ENCODE results near the gene VIPAS39.

Gene VIPAS39

DNA sequence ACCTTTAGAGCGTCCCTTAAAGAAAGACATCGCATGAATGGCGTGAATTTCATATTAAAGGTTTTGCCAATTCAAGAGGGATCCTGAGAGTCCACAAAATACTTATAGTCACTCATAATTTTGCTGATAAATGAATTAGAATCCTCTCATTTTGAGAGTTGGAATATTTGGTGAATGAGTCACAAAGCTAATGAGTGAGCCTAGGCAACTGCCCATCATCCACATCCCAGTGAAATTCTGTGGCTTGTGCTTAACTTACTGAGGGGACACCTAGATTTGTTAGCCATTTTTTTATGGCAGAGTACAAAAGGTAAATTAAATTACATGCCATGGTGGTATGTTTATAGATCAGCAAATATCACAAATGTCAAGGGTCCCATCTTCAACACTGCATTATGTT, 21.4 kb downstream of the VIPAS39 start:
- Histone ChIP-seq H2AFZ (ENCODE audit: low read length) (no peak overlapping the region), H3K4me1 (ENCODE audit: insufficient read depth, low read length, poor library complexity, severe bottlenecking) (no peaks in the 10 kb centered on the region), H4K20me1 (ENCODE audit: insufficient read depth, low read length, poor library complexity, severe bottlenecking) (no peaks in the 10 kb centered on the region), H3K9me3 (ENCODE audit: insufficient read depth, low read depth, low read length) (no peaks in the 10 kb centered on the region), H3K36me3 (ENCODE audit: insufficient read depth, low read length) (peaks cover 23% of the 10 kb centered on the region; the same call in 1 of the 2 replicates), H3K4me2 (ENCODE audit: low read depth, low read length, poor library complexity, severe bottlenecking) (no peak overlapping the region), H3K27me3 (ENCODE audit: insufficient read depth, low read length, poor library complexity, severe bottlenecking) (no peaks in the 10 kb centered on the region), H3K9ac (ENCODE audit: low read depth, low read length, poor library complexity, severe bottlenecking) (no peak overlapping the region), H3F3A (ENCODE audit: low read depth) (no peaks in the 10 kb centered on the region), H3K4me3 (ENCODE audit: low read length, poor library complexity, severe bottlenecking) (no peak overlapping the region), H3K79me2 (ENCODE audit: insufficient read depth, low read length) (no peaks in the 10 kb centered on the region), H3K9me2 (replicated peaks; ENCODE audit: low read depth, low read length) (no peaks in the 10 kb centered on the region)
- TF ChIP-seq, protein P1, sequence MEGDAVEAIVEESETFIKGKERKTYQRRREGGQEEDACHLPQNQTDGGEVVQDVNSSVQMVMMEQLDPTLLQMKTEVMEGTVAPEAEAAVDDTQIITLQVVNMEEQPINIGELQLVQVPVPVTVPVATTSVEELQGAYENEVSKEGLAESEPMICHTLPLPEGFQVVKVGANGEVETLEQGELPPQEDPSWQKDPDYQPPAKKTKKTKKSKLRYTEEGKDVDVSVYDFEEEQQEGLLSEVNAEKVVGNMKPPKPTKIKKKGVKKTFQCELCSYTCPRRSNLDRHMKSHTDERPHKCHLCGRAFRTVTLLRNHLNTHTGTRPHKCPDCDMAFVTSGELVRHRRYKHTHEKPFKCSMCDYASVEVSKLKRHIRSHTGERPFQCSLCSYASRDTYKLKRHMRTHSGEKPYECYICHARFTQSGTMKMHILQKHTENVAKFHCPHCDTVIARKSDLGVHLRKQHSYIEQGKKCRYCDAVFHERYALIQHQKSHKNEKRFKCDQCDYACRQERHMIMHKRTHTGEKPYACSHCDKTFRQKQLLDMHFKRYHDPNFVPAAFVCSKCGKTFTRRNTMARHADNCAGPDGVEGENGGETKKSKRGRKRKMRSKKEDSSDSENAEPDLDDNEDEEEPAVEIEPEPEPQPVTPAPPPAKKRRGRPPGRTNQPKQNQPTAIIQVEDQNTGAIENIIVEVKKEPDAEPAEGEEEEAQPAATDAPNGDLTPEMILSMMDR (conservative IDR thresholded peaks at IDR 0.05; ENCODE audit: low read length) = no peak

DNA sequence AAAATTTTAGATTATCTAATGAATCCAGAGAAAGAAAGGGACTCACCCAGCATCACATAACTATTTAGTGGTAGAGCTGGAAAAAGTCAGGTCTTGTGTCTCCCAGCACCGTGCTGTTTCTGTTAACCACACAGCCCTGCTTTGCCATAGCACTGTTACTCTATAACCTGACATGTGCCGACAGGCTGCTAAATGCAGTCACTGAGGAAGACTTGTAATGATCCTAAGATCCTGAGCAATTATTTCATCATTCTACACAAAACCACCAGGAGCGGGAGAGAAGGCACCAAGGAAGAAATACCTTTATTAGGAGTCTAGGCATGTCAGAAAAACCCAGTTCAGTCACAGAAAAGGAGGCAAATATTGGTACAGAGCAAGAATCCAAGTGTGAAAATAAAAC, 31.0 kb downstream of the VIPAS39 start:
- Histone ChIP-seq H3K4me3 (ENCODE audit: low read length, poor library complexity, severe bottlenecking) (no peak overlapping the region), H4K20me1 (ENCODE audit: insufficient read depth, low read length, poor library complexity, severe bottlenecking) (no peaks in the 10 kb centered on the region), H3K9me3 (ENCODE audit: insufficient read depth, low read depth, low read length) (no peaks in the 10 kb centered on the region), H3F3A (ENCODE audit: low read depth) (no peaks in the 10 kb centered on the region), H3K9me2 (replicated peaks; ENCODE audit: low read depth, low read length) (no peaks in the 10 kb centered on the region), H3K27me3 (ENCODE audit: insufficient read depth, low read length, poor library complexity, severe bottlenecking) (no peaks in the 10 kb centered on the region), H3K9ac (ENCODE audit: low read depth, low read length, poor library complexity, severe bottlenecking) (no peak overlapping the region), H3K4me2 (ENCODE audit: low read depth, low read length, poor library complexity, severe bottlenecking) (no peak overlapping the region), H3K79me2 (ENCODE audit: insufficient read depth, low read length) (no peaks in the 10 kb centered on the region), H2AFZ (ENCODE audit: low read length) (no peak overlapping the region), H3K4me1 (ENCODE audit: insufficient read depth, low read length, poor library complexity, severe bottlenecking) (no peaks in the 10 kb centered on the region), H3K36me3 (ENCODE audit: insufficient read depth, low read length) (peaks cover 50% of the 10 kb centered on the region; the same call in 1 of the 2 replicates)
- TF ChIP-seq, protein P1 (conservative IDR thresholded peaks at IDR 0.05; ENCODE audit: low read length) = no peak
- no peak for TF ChIP-seq EZH2phosphoT487 (IDR thresholded peaks at IDR 0.05; ENCODE audit: borderline replicate concordance)

- no peaks in the 10 kb centered on the region for H3K79me2 ChIP-seq (ENCODE audit: insufficient read depth, low read length)
- peaks cover 46% of the 10 kb centered on the region; the same call in 1 of the 2 replicates for H3K36me3 ChIP-seq (ENCODE audit: insufficient read depth, low read length)
- no peak overlapping the region for H3K9ac ChIP-seq (ENCODE audit: low read depth, low read length, poor library complexity, severe bottlenecking)
- TF ChIP-seq, protein P1 (conservative IDR thresholded peaks at IDR 0.05; ENCODE audit: low read length) = no peak
- no peak for TF ChIP-seq EZH2phosphoT487 (IDR thresholded peaks at IDR 0.05; ENCODE audit: borderline replicate concordance)
- no peak overlapping the region for H3K4me3 ChIP-seq (ENCODE audit: low read length, poor library complexity, severe bottlenecking)
- no peaks in the 10 kb centered on the region for H3K4me1 ChIP-seq (ENCODE audit: insufficient read depth, low read length, poor library complexity, severe bottlenecking)
- peaks cover 1% of the 10 kb centered on the region; the same call in 1 of the 2 replicates for H3K9me3 ChIP-seq (ENCODE audit: insufficient read depth, low read depth, low read length)
- H3K27me3 ChIP-seq (ENCODE audit: insufficient read depth, low read length, poor library complexity, severe bottlenecking) = no peaks in the 10 kb centered on the region
- no peaks in the 10 kb centered on the region for H4K20me1 ChIP-seq (ENCODE audit: insufficient read depth, low read length, poor library complexity, severe bottlenecking)
- no peaks in the 10 kb centered on the region for H3K9me2 ChIP-seq (replicated peaks; ENCODE audit: low read depth, low read length)
- H3K4me2 ChIP-seq (ENCODE audit: low read depth, low read length, poor library complexity, severe bottlenecking) = no peak overlapping the region
- no peak overlapping the region for H2AFZ ChIP-seq (ENCODE audit: low read length)
- no peaks in the 10 kb centered on the region for H3F3A ChIP-seq (ENCODE audit: low read depth)
These were observed 32.5 kb downstream of the VIPAS39 start for GRCh38 chr14:77424862-77425261.

All from Loucy (cell line).